HepG2 (cell line): Measurements from ENCODE around the gene ATG16L2. TPM values are rescaled to one million over a fixed set of nuclear protein-coding genes. Genes with fewer than 3 reads are reported as not detected.

Source experiments
- ATAC-seq: fragments of 200-7000 bp; cut with Tn5 transposase; 3 replicates; pipeline ENCODE4 v1.9.1; 2020; ENCODE audit warnings: mild to moderate bottlenecking, moderate library complexity
- BruUV-seq: library from RNA; stranded (reverse); fragments of 400-500 nt; replicated peaks from 2 replicates; lab custom pipeline; 2021; lab: Mats Ljungman, UMichigan
- CTCF ChIA-PET: fragments of 300-600 bp; formaldehyde crosslinking; extraction: SDS; loops from one replicate; lab custom pipeline; 2021; ENCODE audit warnings: low total read pairs, inconsistent platforms, low intra/inter-chr PET ratio; lab: Yijun Ruan, JAX
- POLR2A ChIA-PET: fragments of 350-600 bp; sonication (Branson Sonifier 250); formaldehyde crosslinking; loops from one replicate; lab custom pipeline; 2020; ENCODE audit warnings: antibody characterized with exemption, inconsistent platforms; lab: Yijun Ruan, JAX
- DNase-seq: peaks from one replicate; pipeline ENCODE4 v3.0.0-alpha.2; 2015; ENCODE audit warnings: low spot score
- FAIRE-seq: peaks from 3 replicates; lab custom pipeline; 2011; peaks lifted over from hg19 to GRCh38; lab: Jason Lieb, UNC
- H2AFZ ChIP-seq: one replicate; pipeline ENCODE4 v1.6.1; 2011; ENCODE audit warnings: low read length, inconsistent platforms
- H3K27ac ChIP-seq: fragments of 300-600 bp; 3 replicates; pipeline ENCODE4 v1.8.0; 2011; ENCODE audit warnings: mixed run types, mild to moderate bottlenecking, mixed read lengths, low read length, inconsistent platforms; ENCODE audit not compliant: insufficient read depth; ENCODE audit errors: extremely low read length
- H3K27me3 ChIP-seq, 2 experiments: fragments of 200-600 bp in 1 of 2; 2 replicates in 1 of 2; 3 replicates in 1 of 2; pipeline versions ENCODE4 v1.6.0 to v1.8.0; 2011; ENCODE audit warnings: low read length in 2 of 2, mild to moderate bottlenecking in 2 of 2, moderate library complexity in 2 of 2, inconsistent platforms in 1 of 2; ENCODE audit not compliant: insufficient read depth in 2 of 2, control insufficient read depth in 1 of 2
- H3K36me3 ChIP-seq, 2 experiments: fragments of 200-600 bp in 1 of 2; replicated peaks in 1 of 2; 2 replicates in 1 of 2; 3 replicates in 1 of 2; pipeline versions ENCODE4 v1.5.1 to v1.8.0; 2011; ENCODE audit warnings: low read length in 2 of 2, inconsistent platforms in 1 of 2; ENCODE audit not compliant: insufficient read depth in 2 of 2, control insufficient read depth in 1 of 2
- H3K4me1 ChIP-seq: 2 replicates; pipeline ENCODE4 v1.5.1; 2012; ENCODE audit warnings: low read length, inconsistent platforms; ENCODE audit not compliant: insufficient read depth
- H3K4me2 ChIP-seq: 2 replicates; pipeline ENCODE4 v1.6.0; 2011; ENCODE audit warnings: low read depth, low read length, inconsistent platforms
- H3K4me3 ChIP-seq, 3 experiments: fragments of 200-600 bp in 1 of 3; sonication (generic), shearing (Covaris generic) in 1 of 3; replicated peaks in 1 of 3; 2 replicates each; pipeline ENCODE4 v1.5.1; 2011 to 2016; ENCODE audit warnings: low read length in 3 of 3, inconsistent platforms in 2 of 3, low read depth in 2 of 3, mild to moderate bottlenecking in 2 of 3, control low read depth in 1 of 3, mixed read lengths in 1 of 3; ENCODE audit not compliant: insufficient read depth in 1 of 3
- H3K79me2 ChIP-seq: one replicate; pipeline ENCODE4 v1.6.1; 2011; ENCODE audit warnings: low read length, inconsistent platforms; ENCODE audit not compliant: insufficient read depth
- H3K9ac ChIP-seq: 2 replicates; pipeline ENCODE4 v1.6.0; 2011; ENCODE audit warnings: mild to moderate bottlenecking, low read depth, low read length, inconsistent platforms; ENCODE audit not compliant: insufficient read depth
- H3K9me3 ChIP-seq: 2 replicates; pipeline ENCODE4 v1.5.1; 2012; ENCODE audit warnings: mild to moderate bottlenecking, low read length
- H4K20me1 ChIP-seq: 2 replicates; pipeline ENCODE4 v1.6.0; 2011; ENCODE audit warnings: inconsistent platforms, mild to moderate bottlenecking, low read length, moderate library complexity; ENCODE audit not compliant: insufficient read depth
- CREB1 ChIP-seq, 2 experiments: fragments of 450-650 bp in 1 of 2; IDR thresholded peaks; 2 replicates each; pipeline ENCODE4 v1.6.1; 2016 to 2017; ENCODE audit warnings: control low read depth in 1 of 2, mild to moderate bottlenecking in 1 of 2, missing compliant biosample characterization in 1 of 2, missing genetic modification characterization in 1 of 2
- HOXA9 ChIP-seq: sonication (generic); formaldehyde crosslinking; IDR thresholded peaks from 2 replicates; pipeline ENCODE4 v1.8.1; 2022; ENCODE audit warnings: missing genetic modification reagents, mild to moderate bottlenecking, moderate library complexity, borderline replicate concordance
- IRF2 ChIP-seq: IDR thresholded peaks from 2 replicates; pipeline ENCODE4 v1.6.1; 2018; ENCODE audit warnings: missing genetic modification reagents, missing compliant biosample characterization
- JUND ChIP-seq: sonication (generic); formaldehyde crosslinking; IDR thresholded peaks from 2 replicates; pipeline ENCODE4 v1.8.0; 2022; ENCODE audit warnings: mild to moderate bottlenecking, missing genetic modification reagents
- MXD4 ChIP-seq: IDR thresholded peaks from 2 replicates; pipeline ENCODE4 v1.6.1; 2016; ENCODE audit warnings: mild to moderate bottlenecking, missing biosample characterization, missing genetic modification reagents
- NCOA1 ChIP-seq: sonication (generic); formaldehyde crosslinking; IDR thresholded peaks from 2 replicates; pipeline ENCODE4 v1.9.0; 2021; ENCODE audit warnings: missing genetic modification reagents
- NCOA2 ChIP-seq: sonication (generic); formaldehyde crosslinking; IDR thresholded peaks from 2 replicates; pipeline ENCODE4 v1.8.0; 2022; ENCODE audit warnings: inconsistent platforms
- RBM39 ChIP-seq: fragments of 200-400 bp; formaldehyde crosslinking; IDR thresholded peaks from one replicate; pipeline ENCODE4 v1.6.1; 2018; ENCODE audit warnings: antibody characterized with exemption, mild to moderate bottlenecking, low read depth, low read length; ENCODE audit not compliant: poor library complexity, severe bottlenecking
- TEF ChIP-seq: sonication (generic); formaldehyde crosslinking; IDR thresholded peaks from 2 replicates; pipeline ENCODE4 v1.5.0; 2020; ENCODE audit warnings: missing genetic modification reagents
- ZNF136 ChIP-seq: sonication (generic); formaldehyde crosslinking; IDR thresholded peaks from 2 replicates; pipeline ENCODE4 v1.8.1; 2022; ENCODE audit warnings: low read depth, mild to moderate bottlenecking, moderate library complexity, missing genetic modification reagents
- ZNF18 ChIP-seq: sonication (generic); formaldehyde crosslinking; IDR thresholded peaks from 2 replicates; pipeline ENCODE4 v1.8.0; 2022; ENCODE audit warnings: mild to moderate bottlenecking, missing genetic modification reagents; ENCODE audit not compliant: insufficient replicate concordance
- ZNF234 ChIP-seq: sonication (generic); formaldehyde crosslinking; conservative IDR thresholded peaks from 2 replicates; pipeline ENCODE4 v1.5.1; 2020; ENCODE audit warnings: mild to moderate bottlenecking, missing genetic modification reagents
- ZNF737 ChIP-seq: sonication (generic); formaldehyde crosslinking; IDR thresholded peaks from 2 replicates; pipeline ENCODE4 v1.5.0; 2020; ENCODE audit warnings: missing genetic modification reagents, mild to moderate bottlenecking, borderline replicate concordance
- WGBS: methylation state at CpG from one replicate; pipeline ENCODE4 v1.1.6; 2017; ENCODE audit warnings: low lambda C conversion rate; 5-methylcytosine and 5-hydroxymethylcytosine counted together
- in situ Hi-C: cut with HindIII; loops from 2 replicates; pipeline ENCODE4 v1.10.0; 2017; ENCODE audit warnings: low pct_unique_long_range_greater_than_20kb; ENCODE audit not compliant: extremely low pct_ligation_motif_present
- intact Hi-C: fragments of 100-400 bp; cut with micrococcal nuclease; formaldehyde crosslinking; loops from one replicate; pipeline ENCODE4 v1.10.0; 2022; ENCODE audit not compliant: unreplicated experiment
- polyA plus RNA-seq, 8 experiments: library from polyadenylated mRNA; depleted of rRNA in 3 of 8; stranded (reverse) in 7 of 8; unstranded in 1 of 8; fragments of >200 nt; fragmentation: Illumina TruSeq in 4 of 8; extraction: Trizol in 4 of 8; gene quantifications; 2 replicates each; pipeline versions ENCODE4 v1.2.1 to v1.2.3, GENCODE V29; 2011 to 2016; ENCODE audit warnings: low read depth in 4 of 8, missing spikeins in 1 of 8, mixed read lengths in 1 of 8; ENCODE audit not compliant: insufficient read depth in 1 of 8
- total RNA-seq, 5 experiments: library from RNA; depleted of rRNA; stranded (reverse); fragments of >200 nt; fragmentation: Illumina TruSeq; extraction: Trizol; gene quantifications; 2 replicates each; pipeline ENCODE4 v1.2.3, GENCODE V29; 2016; ENCODE audit warnings: low read depth in 1 of 5

Gene ATG16L2
- total and polyA plus RNA-seq, 2 of the 13 experiments (the other 11 are each of a cell fraction or from before 2014, with no cell fraction given) = 6.2 to 14.8 TPM

- DNase-seq = no peak
- in situ Hi-C loops (no loop called here), intact Hi-C loops (no loop called here)
- H3K27me3 ChIP-seq = no peaks in the 10 kb centered on the region
- TF ChIP-seq MXD4 (CRISPR knock-in tag) (no peak), ZNF136 (no peak), IRF2 (CRISPR knock-in tag) (no peak), ZNF737 (CRISPR knock-in tag) (no peak), CREB1 (IDR thresholded peaks at IDR 0.05) (no peak), CREB1 (CRISPR knock-in tag; IDR thresholded peaks at IDR 0.05) (no peak), NCOA1 (no peak), HOXA9 (CRISPR knock-in tag) (no peak), NCOA2 (no peak), JUND (CRISPR knock-in tag) (no peak), RBM39 (no peak), ZNF234 (no peak), TEF (no peak), ZNF18 (CRISPR knock-in tag) (no peak)
- H3K9me3 ChIP-seq = no peaks in the 10 kb centered on the region
- H3K4me2 ChIP-seq = no peak overlapping the region
- H3K27ac ChIP-seq = no peak overlapping the region
- 100% methylated on average over 1 of the region's 1 CpG for WGBS
- ChIA-PET CTCF (no interaction called here), POLR2A (no interaction called here)
- H3K4me3 ChIP-seq = no peak overlapping the region
- no peak for ATAC-seq
- no peaks in the 10 kb centered on the region; the same call in 1 of the 2 replicates for H4K20me1 ChIP-seq
- H3K4me1 ChIP-seq = no peaks in the 10 kb centered on the region
- FAIRE-seq = no peak
- no peak overlapping the region for H3K9ac ChIP-seq
- BruUV-seq = no TSS peak
- no peak overlapping the region for H2AFZ ChIP-seq
- H3K36me3 ChIP-seq = peaks cover 16 to 47% of the 10 kb centered on the region in 2 experiments
- H3K79me2 ChIP-seq = no peaks in the 10 kb centered on the region
Observed at GRCh38 chr11:72863916-72864315, 49.7 kb downstream of the ATG16L2 start.
